Measurements from ENCODE around the gene CCDC170. TPM values are rescaled to one million over a fixed set of nuclear protein-coding genes. Genes with fewer than 3 reads are reported as not detected.

The CCDC170 gene
- total RNA-seq, 2 experiments from 2014 or later, result not detected

DNA sequence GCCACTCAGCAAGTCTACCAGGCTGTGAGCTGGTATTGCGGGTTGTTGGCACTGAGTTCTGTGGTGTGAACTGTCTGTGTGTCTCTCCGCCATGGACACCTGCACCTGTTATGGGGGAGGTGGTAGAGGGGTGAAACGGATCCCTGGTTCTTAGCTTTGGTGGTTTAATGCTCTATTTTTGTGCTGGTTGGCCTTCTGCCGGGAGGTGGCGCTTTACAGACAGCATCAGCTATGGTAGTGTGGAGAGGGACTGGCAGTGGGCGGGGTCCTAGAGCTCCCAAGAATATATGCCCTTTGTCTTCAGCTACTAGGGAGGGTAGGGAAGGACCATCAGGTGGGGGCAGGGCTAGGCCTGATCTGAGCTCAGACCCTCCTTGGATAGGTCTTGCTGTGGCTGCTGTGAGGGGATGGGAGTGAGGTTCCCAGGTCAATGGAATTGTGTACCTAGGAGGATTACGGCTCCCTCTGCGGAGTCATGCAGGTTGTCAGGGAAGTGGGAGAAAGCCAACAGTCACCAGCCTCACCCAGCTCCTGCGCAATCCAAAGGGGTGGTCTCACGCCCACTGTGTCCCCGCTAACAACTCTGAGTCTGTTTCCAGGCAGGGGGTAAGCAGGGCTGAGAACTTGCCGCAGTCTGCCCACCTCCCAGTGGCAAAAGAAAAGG lies 154.3 kb downstream of the CCDC170 start:
- peaks cover 55% of the 10 kb centered on the region for H3K27me3 Mint-ChIP-seq
- ChIA-PET CTCF (no interaction called here), POLR2A (no interaction called here)
- Histone ChIP-seq H3K9me3 (ENCODE audit: control insufficient read depth in 1 of 2, insufficient read depth in 1 of 2, low read length in 2 of 2) (no peaks in the 10 kb centered on the region), H3K36me3 (ENCODE audit: insufficient read depth, low read length) (no peaks in the 10 kb centered on the region), H3K4me1 (ENCODE audit: insufficient read depth, low read length) (no peaks in the 10 kb centered on the region), H3K27me3 (ENCODE audit: control insufficient read depth in 1 of 2, insufficient read depth in 2 of 2, low read length in 2 of 2) (peaks cover 0 to 4% of the 10 kb centered on the region in 2 experiments), H3K27ac (ENCODE audit: low read depth in 1 of 2, low read length in 2 of 2) (no peak overlapping the region), H3K4me3 (ENCODE audit: low read length) (no peak overlapping the region)
- H3K4me3 Mint-ChIP-seq, result no peak overlapping the region
- no peak overlapping the region for H3K27ac Mint-ChIP-seq
- DNase-seq (peak in 1 of 14 experiments; percentile 1), ATAC-seq (ENCODE audit: poor library complexity) (no peak)
- intact Hi-C loops (cut with DNase I, micrococcal nuclease), result no loop called here
- H3K9me3 Mint-ChIP-seq, result peaks cover 5% of the 10 kb centered on the region
- TF ChIP-seq, protein P1, sequence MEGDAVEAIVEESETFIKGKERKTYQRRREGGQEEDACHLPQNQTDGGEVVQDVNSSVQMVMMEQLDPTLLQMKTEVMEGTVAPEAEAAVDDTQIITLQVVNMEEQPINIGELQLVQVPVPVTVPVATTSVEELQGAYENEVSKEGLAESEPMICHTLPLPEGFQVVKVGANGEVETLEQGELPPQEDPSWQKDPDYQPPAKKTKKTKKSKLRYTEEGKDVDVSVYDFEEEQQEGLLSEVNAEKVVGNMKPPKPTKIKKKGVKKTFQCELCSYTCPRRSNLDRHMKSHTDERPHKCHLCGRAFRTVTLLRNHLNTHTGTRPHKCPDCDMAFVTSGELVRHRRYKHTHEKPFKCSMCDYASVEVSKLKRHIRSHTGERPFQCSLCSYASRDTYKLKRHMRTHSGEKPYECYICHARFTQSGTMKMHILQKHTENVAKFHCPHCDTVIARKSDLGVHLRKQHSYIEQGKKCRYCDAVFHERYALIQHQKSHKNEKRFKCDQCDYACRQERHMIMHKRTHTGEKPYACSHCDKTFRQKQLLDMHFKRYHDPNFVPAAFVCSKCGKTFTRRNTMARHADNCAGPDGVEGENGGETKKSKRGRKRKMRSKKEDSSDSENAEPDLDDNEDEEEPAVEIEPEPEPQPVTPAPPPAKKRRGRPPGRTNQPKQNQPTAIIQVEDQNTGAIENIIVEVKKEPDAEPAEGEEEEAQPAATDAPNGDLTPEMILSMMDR (IDR thresholded peaks at IDR 0.05), result no peak
- no peaks in the 10 kb centered on the region for H3K36me3 Mint-ChIP-seq (ENCODE audit: low read depth)
- H3K4me1 Mint-ChIP-seq (ENCODE audit: low read depth), result no peaks in the 10 kb centered on the region

- TF ChIP-seq, protein P1 (IDR thresholded peaks at IDR 0.05), result no peak
- peaks cover 0 to 5% of the 10 kb centered on the region in 2 experiments for H3K9me3 ChIP-seq (ENCODE audit: control insufficient read depth in 1 of 2, insufficient read depth in 1 of 2, low read length in 2 of 2)
- H3K27me3 Mint-ChIP-seq, result peaks cover 44% of the 10 kb centered on the region
- no peak overlapping the region for H3K27ac Mint-ChIP-seq
- no peak overlapping the region for H3K4me3 ChIP-seq (ENCODE audit: low read length)
- intact Hi-C loops (cut with DNase I, micrococcal nuclease), result no loop called here
- H3K4me1 ChIP-seq (ENCODE audit: insufficient read depth, low read length), result no peaks in the 10 kb centered on the region
- H3K27ac ChIP-seq (ENCODE audit: low read depth in 1 of 2, low read length in 2 of 2), result no peak overlapping the region
- no peaks in the 10 kb centered on the region for H3K36me3 ChIP-seq (ENCODE audit: insufficient read depth, low read length)
- ATAC-seq (ENCODE audit: poor library complexity), result no peak
- ChIA-PET CTCF (interaction anchor here (0.7 kb wide), 1 partner anchor 1134 kb away, joined by 5 read pairs; no protein-coding TSS in a partner anchor), POLR2A (interaction anchor here (0.6 kb wide), 1 partner anchor 34 kb away, joined by 3 read pairs; no protein-coding TSS in a partner anchor)
- H3K4me1 Mint-ChIP-seq (ENCODE audit: low read depth), result no peaks in the 10 kb centered on the region
- no peak overlapping the region for H3K4me3 Mint-ChIP-seq
- no peaks in the 10 kb centered on the region for H3K36me3 Mint-ChIP-seq (ENCODE audit: low read depth)
- DNase-seq, result no peak
- H3K27me3 ChIP-seq (ENCODE audit: control insufficient read depth in 1 of 2, insufficient read depth in 2 of 2, low read length in 2 of 2), result peaks cover 0 to 4% of the 10 kb centered on the region in 2 experiments
- H3K9me3 Mint-ChIP-seq, result peaks cover 4% of the 10 kb centered on the region
Observed at GRCh38 chr6:151649835-151650234, 156.0 kb downstream of the CCDC170 start.

DNA sequence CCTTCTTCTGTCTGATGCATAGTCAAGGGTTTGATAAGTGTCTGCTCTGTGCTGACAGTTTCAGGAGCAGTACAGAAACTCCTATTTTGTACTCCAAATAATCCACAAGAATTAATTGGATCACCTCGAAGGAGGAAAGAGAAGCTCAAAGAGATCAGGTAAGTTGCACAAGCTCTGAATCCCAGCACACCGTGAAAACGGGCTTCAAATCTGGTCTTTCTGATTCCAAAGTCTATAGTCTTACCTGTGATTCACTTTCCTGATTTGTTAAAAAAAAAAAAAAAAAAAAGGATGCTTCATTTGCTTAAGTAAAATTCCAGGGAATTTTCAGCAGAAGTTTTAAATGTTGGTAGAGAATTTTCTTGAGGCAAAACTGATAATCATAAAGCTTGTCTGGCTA lies 157.8 kb downstream of the CCDC170 start:
- CTCF ChIA-PET, result interaction anchor here (0.6 kb wide), 1 partner anchor 185 kb away, joined by 3 read pairs; no protein-coding TSS in a partner anchor
- DNase-seq, result no peak
- no peaks in the 10 kb centered on the region for H3K4me1 Mint-ChIP-seq (ENCODE audit: low read depth)
- ATAC-seq (ENCODE audit: poor library complexity), result no peak
- no peak overlapping the region for H3K4me3 Mint-ChIP-seq
- Histone ChIP-seq H3K36me3 (ENCODE audit: insufficient read depth, low read length) (no peaks in the 10 kb centered on the region), H3K9me3 (ENCODE audit: control insufficient read depth in 1 of 2, insufficient read depth in 1 of 2, low read length in 2 of 2) (peaks cover 0 to 5% of the 10 kb centered on the region in 2 experiments), H3K4me3 (ENCODE audit: low read length) (no peak overlapping the region), H3K27ac (ENCODE audit: low read depth in 1 of 2, low read length in 2 of 2) (no peak overlapping the region), H3K27me3 (ENCODE audit: control insufficient read depth in 1 of 2, insufficient read depth in 2 of 2, low read length in 2 of 2) (peaks cover 0 to 4% of the 10 kb centered on the region in 2 experiments), H3K4me1 (ENCODE audit: insufficient read depth, low read length) (no peaks in the 10 kb centered on the region)
- intact Hi-C loops (cut with DNase I, micrococcal nuclease), result no loop called here
- H3K27me3 Mint-ChIP-seq, result peaks cover 34% of the 10 kb centered on the region
- no peak overlapping the region for H3K27ac Mint-ChIP-seq
- POLR2A ChIA-PET, result no interaction called here
- peaks cover 4% of the 10 kb centered on the region for H3K9me3 Mint-ChIP-seq
- TF ChIP-seq, protein P1 (IDR thresholded peaks at IDR 0.05), result no peak
- H3K36me3 Mint-ChIP-seq (ENCODE audit: low read depth), result no peaks in the 10 kb centered on the region
